Measurements from ENCODE around the gene FSTL5.
"Not testable (repeated sequence)": the region's sequence is repeated elsewhere in the genome, so short reads cannot be mapped to it uniquely, and the experiment has no call there.

FSTL5 gene

GRCh38 chr4:161823450-161823849, 340.4 kb downstream of the FSTL5 start:
- DNase-seq: no peak

- DNase-seq: no peak
Observed at GRCh38 chr4:161822174-161822573, 341.6 kb downstream of the FSTL5 start.

GRCh38 chr4:161817914-161818313, 345.9 kb downstream of the FSTL5 start:
- DNase-seq: no peak

GRCh38 chr4:161816958-161817357, 346.8 kb downstream of the FSTL5 start:
- no peak for DNase-seq

GRCh38 chr4:161815841-161816240, 348.0 kb downstream of the FSTL5 start:
- no peak for DNase-seq

- DNase-seq: no peak
Observed at GRCh38 chr4:161813889-161814288, 349.9 kb downstream of the FSTL5 start.

- DNase-seq: no peak
Observed at GRCh38 chr4:161813389-161813788, 350.4 kb downstream of the FSTL5 start.

GRCh38 chr4:161803171-161803570, 360.6 kb downstream of the FSTL5 start:
- no peak for DNase-seq

GRCh38 chr4:161799710-161800109, 364.1 kb downstream of the FSTL5 start:
- no peak for DNase-seq

GRCh38 chr4:161792991-161793390, 370.8 kb downstream of the FSTL5 start:
- no peak for DNase-seq

GRCh38 chr4:161791796-161792556, 371.8 kb downstream of the FSTL5 start:
- DNase-seq: no peak

GRCh38 chr4:161767116-161767515, 396.7 kb downstream of the FSTL5 start:
- no peak for DNase-seq

GRCh38 chr4:161762796-161763195, 401.0 kb downstream of the FSTL5 start:
- no peak for DNase-seq

GRCh38 chr4:161760008-161760407, 403.8 kb downstream of the FSTL5 start:
- no peak for DNase-seq

- DNase-seq: not testable (repeated sequence)
Observed at GRCh38 chr4:161758412-161758811, 405.4 kb downstream of the FSTL5 start.

- no peak for DNase-seq
Observed at GRCh38 chr4:161728929-161729328, 434.9 kb downstream of the FSTL5 start.

- DNase-seq: no peak
Observed at GRCh38 chr4:161721947-161722346, 441.9 kb downstream of the FSTL5 start.

GRCh38 chr4:161717084-161717483, 446.7 kb downstream of the FSTL5 start:
- DNase-seq: no peak

GRCh38 chr4:161714931-161715330, 448.9 kb downstream of the FSTL5 start:
- no peak for DNase-seq

GRCh38 chr4:161714022-161714751, 449.6 kb downstream of the FSTL5 start:
- no peak for DNase-seq

GRCh38 chr4:161704653-161705052, 459.1 kb downstream of the FSTL5 start:
- DNase-seq: no peak

- no peak for DNase-seq
Observed at GRCh38 chr4:161704040-161704439, 459.8 kb downstream of the FSTL5 start.

- DNase-seq: no peak
Observed at GRCh38 chr4:161702287-161702686, 461.5 kb downstream of the FSTL5 start.

GRCh38 chr4:161696944-161697343, 466.9 kb downstream of the FSTL5 start:
- DNase-seq: no peak
